Caco-2 (cell line): Measurements from ENCODE around the gene RIOX2. TPM values are rescaled to one million over a fixed set of nuclear protein-coding genes. Genes with fewer than 3 reads are reported as not detected.

Source experiments
- BruUV-seq: library from RNA; stranded (reverse); fragments of 400-500 nt; replicated peaks from 2 replicates; lab custom pipeline; 2021; lab: Mats Ljungman, UMichigan
- CTCF ChIA-PET: fragments of 300-600 bp; sonication (Branson Sonifier 250); formaldehyde crosslinking; loops from one replicate; lab custom pipeline; 2022; ENCODE audit warnings: antibody characterized with exemption; lab: Charles Lee
- POLR2A ChIA-PET: fragments of 300-600 bp; sonication (Branson Sonifier 250); formaldehyde crosslinking; loops from one replicate; lab custom pipeline; 2022; ENCODE audit warnings: antibody characterized with exemption; lab: Charles Lee
- DNase-seq, 2 experiments: peaks; one replicate each; pipeline versions ENCODE4 v3.0.0 to v3.0.0-alpha.2; 2020 to 2022
- H3K27me3 ChIP-seq: replicated peaks from 2 replicates; pipeline ENCODE4 v1.6.0; 2011; ENCODE audit warnings: low read length; ENCODE audit not compliant: control insufficient read depth, insufficient read depth
- H3K36me3 ChIP-seq: 2 replicates; pipeline ENCODE4 v1.5.1; 2011; ENCODE audit warnings: low read length; ENCODE audit not compliant: control insufficient read depth, insufficient read depth
- H3K4me1 ChIP-seq: fragments of 250-450 bp; sonication (Bioruptor Pico); 2 replicates; pipeline ENCODE4 v1.5.1; 2020; ENCODE audit warnings: mild to moderate bottlenecking
- H3K4me3 ChIP-seq: 2 replicates; pipeline ENCODE4 v1.5.1; 2011; ENCODE audit warnings: low read depth, mild to moderate bottlenecking, control low read depth, low read length
- H3K9me3 ChIP-seq: fragments of 250-450 bp; sonication (Bioruptor Pico); 2 replicates; pipeline ENCODE4 v1.5.1; 2020; ENCODE audit warnings: mild to moderate bottlenecking, moderate library complexity
- H3K27ac Mint-ChIP-seq: one replicate; pipeline ENCODE4 v1.8.0; 2022; ENCODE audit warnings: mixed read lengths; ENCODE audit not compliant: unreplicated experiment
- H3K27me3 Mint-ChIP-seq: one replicate; pipeline ENCODE4 v1.8.0; 2022; ENCODE audit warnings: mixed read lengths; ENCODE audit not compliant: insufficient read depth, unreplicated experiment
- H3K36me3 Mint-ChIP-seq: one replicate; pipeline ENCODE4 v1.8.0; 2022; ENCODE audit warnings: mild to moderate bottlenecking, mixed read lengths; ENCODE audit not compliant: insufficient read depth, unreplicated experiment
- H3K4me1 Mint-ChIP-seq: one replicate; pipeline ENCODE4 v1.8.0; 2022; ENCODE audit warnings: low read depth, mixed read lengths; ENCODE audit not compliant: unreplicated experiment
- H3K4me3 Mint-ChIP-seq: one replicate; pipeline ENCODE4 v1.8.0; 2022; ENCODE audit warnings: mild to moderate bottlenecking, moderate library complexity, mixed read lengths; ENCODE audit not compliant: unreplicated experiment
- H3K9me3 Mint-ChIP-seq: one replicate; pipeline ENCODE4 v1.8.0; 2022; ENCODE audit warnings: mixed read lengths; ENCODE audit not compliant: unreplicated experiment
- intact Hi-C: fragments of 100-400 bp; cut with micrococcal nuclease; formaldehyde crosslinking; loops from one replicate; pipeline ENCODE4 v1.10.0; 2022; ENCODE audit not compliant: unreplicated experiment
- total RNA-seq: library from RNA; stranded (reverse); gene quantifications from 2 replicates; pipeline ENCODE4 v1.2.3, GENCODE V29; 2022
- TF ChIP-seq, protein P1 (sequence below), 2 experiments: fragments of 200-600 bp in 1 of 2; IDR thresholded peaks; 1 replicate in 1 of 2; 2 replicates in 1 of 2; pipeline versions ENCODE4 v1.5.1 to v1.8.0; 2011 to 2022; ENCODE audit warnings: antibody characterized with exemption in 1 of 2, control low read depth in 1 of 2, inconsistent platforms in 1 of 2, low read depth in 1 of 2, low read length in 1 of 2, mild to moderate bottlenecking in 1 of 2, moderate library complexity in 1 of 2; ENCODE audit not compliant: insufficient read depth in 1 of 2, severe bottlenecking in 1 of 2, unreplicated experiment in 1 of 2

RIOX2 gene
- total RNA-seq, 1 experiment from 2014 or later, result 25.0 TPM

DNA sequence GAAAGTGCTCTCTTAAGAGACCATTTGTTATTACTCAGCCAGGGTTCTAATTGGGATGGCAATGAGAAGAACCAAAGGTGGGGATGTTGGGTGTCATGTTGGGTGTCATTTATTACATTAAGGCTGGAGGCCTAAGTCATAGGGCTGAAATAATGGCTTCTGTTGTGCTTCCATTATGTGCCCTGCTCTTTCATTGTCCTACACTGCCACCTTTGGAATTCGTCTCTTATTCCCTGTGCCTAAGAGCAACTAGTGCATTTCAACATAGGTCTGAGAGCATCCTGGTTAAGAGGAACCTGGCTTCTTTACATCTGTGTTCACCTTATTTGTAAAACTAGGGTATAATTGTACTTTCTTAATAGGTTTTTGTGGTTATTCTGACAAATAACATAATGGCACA, 32.2 kb downstream of the RIOX2 start:
- H3K36me3 Mint-ChIP-seq, result no peaks in the 10 kb centered on the region
- no peaks in the 10 kb centered on the region for H3K9me3 Mint-ChIP-seq
- Histone ChIP-seq H3K27me3 (no peaks in the 10 kb centered on the region), H3K4me1 (no peaks in the 10 kb centered on the region; the same call in 1 of the 2 replicates), H3K36me3 (no peaks in the 10 kb centered on the region), H3K9me3 (no peaks in the 10 kb centered on the region), H3K4me3 (no peak overlapping the region)
- DNase-seq, result peak in 1 of 2 experiments; percentile 13
- POLR2A ChIA-PET, result no interaction called here
- intact Hi-C loops, result loop anchor here (1.0 to 10.0 kb wide), 3 partner anchors 83 to 147 kb away; partner anchors contain the start of gene CRYBG3
- TF ChIP-seq, protein P1, sequence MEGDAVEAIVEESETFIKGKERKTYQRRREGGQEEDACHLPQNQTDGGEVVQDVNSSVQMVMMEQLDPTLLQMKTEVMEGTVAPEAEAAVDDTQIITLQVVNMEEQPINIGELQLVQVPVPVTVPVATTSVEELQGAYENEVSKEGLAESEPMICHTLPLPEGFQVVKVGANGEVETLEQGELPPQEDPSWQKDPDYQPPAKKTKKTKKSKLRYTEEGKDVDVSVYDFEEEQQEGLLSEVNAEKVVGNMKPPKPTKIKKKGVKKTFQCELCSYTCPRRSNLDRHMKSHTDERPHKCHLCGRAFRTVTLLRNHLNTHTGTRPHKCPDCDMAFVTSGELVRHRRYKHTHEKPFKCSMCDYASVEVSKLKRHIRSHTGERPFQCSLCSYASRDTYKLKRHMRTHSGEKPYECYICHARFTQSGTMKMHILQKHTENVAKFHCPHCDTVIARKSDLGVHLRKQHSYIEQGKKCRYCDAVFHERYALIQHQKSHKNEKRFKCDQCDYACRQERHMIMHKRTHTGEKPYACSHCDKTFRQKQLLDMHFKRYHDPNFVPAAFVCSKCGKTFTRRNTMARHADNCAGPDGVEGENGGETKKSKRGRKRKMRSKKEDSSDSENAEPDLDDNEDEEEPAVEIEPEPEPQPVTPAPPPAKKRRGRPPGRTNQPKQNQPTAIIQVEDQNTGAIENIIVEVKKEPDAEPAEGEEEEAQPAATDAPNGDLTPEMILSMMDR (IDR thresholded peaks at IDR 0.05; ENCODE audit: insufficient read depth in 1 of 2, low read depth in 1 of 2, low read length in 1 of 2, severe bottlenecking in 1 of 2, unreplicated experiment in 1 of 2), result no peak
- CTCF ChIA-PET, result no interaction called here
- H3K27me3 Mint-ChIP-seq, result no peaks in the 10 kb centered on the region
- BruUV-seq, result no TSS peak
- no peak overlapping the region for H3K27ac Mint-ChIP-seq
- no peaks in the 10 kb centered on the region for H3K4me1 Mint-ChIP-seq
- H3K4me3 Mint-ChIP-seq, result no peak overlapping the region

DNA sequence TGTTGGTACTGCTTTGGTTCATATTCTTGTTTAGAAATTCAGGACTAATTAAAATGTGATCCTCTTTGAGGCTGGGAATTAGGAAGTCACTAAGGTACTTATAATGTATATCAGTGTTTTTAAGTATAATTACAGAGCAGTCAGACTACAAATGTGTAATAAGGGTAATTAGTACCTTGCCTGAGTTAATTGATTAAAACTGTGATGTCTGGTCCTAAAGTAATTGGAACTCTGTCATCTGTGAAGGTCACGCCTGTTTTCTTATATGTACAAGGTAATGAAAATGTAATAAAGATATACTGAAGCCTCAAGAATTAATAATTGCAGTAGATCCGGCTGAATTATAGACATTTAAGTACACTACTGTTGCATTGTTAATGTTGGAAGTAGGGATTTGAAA, 32.8 kb downstream of the RIOX2 start:
- Histone ChIP-seq H3K27me3 (no peaks in the 10 kb centered on the region), H3K9me3 (no peaks in the 10 kb centered on the region), H3K4me1 (no peaks in the 10 kb centered on the region; the same call in 1 of the 2 replicates), H3K4me3 (no peak overlapping the region), H3K36me3 (no peaks in the 10 kb centered on the region)
- TF ChIP-seq, protein P1 (IDR thresholded peaks at IDR 0.05; ENCODE audit: insufficient read depth in 1 of 2, low read depth in 1 of 2, low read length in 1 of 2, severe bottlenecking in 1 of 2, unreplicated experiment in 1 of 2), result no peak
- intact Hi-C loops, result no loop called here
- no peaks in the 10 kb centered on the region for H3K9me3 Mint-ChIP-seq
- H3K4me1 Mint-ChIP-seq, result no peaks in the 10 kb centered on the region
- no TSS peak for BruUV-seq
- no peaks in the 10 kb centered on the region for H3K36me3 Mint-ChIP-seq
- H3K27me3 Mint-ChIP-seq, result no peaks in the 10 kb centered on the region
- no peak for DNase-seq
- CTCF ChIA-PET, result no interaction called here
- H3K27ac Mint-ChIP-seq, result no peak overlapping the region
- H3K4me3 Mint-ChIP-seq, result no peak overlapping the region
- POLR2A ChIA-PET, result no interaction called here

DNA sequence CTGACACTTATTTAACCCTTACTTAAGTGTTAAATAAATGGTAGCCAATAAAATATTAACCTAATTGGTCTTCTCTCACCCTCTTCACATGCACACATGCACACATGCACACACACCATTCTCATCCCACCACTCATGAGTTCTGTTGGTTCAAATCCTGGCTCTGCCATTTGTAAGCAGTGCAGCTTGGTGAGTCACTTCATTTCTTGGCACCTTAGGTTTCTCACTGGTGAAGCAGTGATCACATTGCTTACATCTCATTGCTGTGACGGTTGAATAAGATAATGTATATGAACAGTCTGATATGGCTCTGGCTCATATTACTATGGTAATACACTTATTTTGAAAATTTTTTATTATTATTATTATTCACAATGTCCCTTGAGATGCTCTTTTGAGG, 33.8 kb downstream of the RIOX2 start:
- H3K27ac Mint-ChIP-seq, result no peak overlapping the region

More for the DNA sequence above, 33.8 kb downstream of the RIOX2 start:
- Mint-ChIP-seq H3K36me3 (no peaks in the 10 kb centered on the region), H3K9me3 (no peaks in the 10 kb centered on the region), H3K4me1 (no peaks in the 10 kb centered on the region), H3K27me3 (no peaks in the 10 kb centered on the region), H3K4me3 (no peak overlapping the region)
- ChIA-PET POLR2A (no interaction called here), CTCF (no interaction called here)
- intact Hi-C loops, result no loop called here
- DNase-seq, result no peak
- H3K36me3 ChIP-seq, result no peaks in the 10 kb centered on the region
- H3K9me3 ChIP-seq, result no peaks in the 10 kb centered on the region
- no peak overlapping the region for H3K4me3 ChIP-seq
- H3K4me1 ChIP-seq, result no peaks in the 10 kb centered on the region; the same call in 1 of the 2 replicates
- no TSS peak for BruUV-seq
- H3K27me3 ChIP-seq, result no peaks in the 10 kb centered on the region
- TF ChIP-seq, protein P1 (IDR thresholded peaks at IDR 0.05; ENCODE audit: insufficient read depth in 1 of 2, low read depth in 1 of 2, low read length in 1 of 2, severe bottlenecking in 1 of 2, unreplicated experiment in 1 of 2), result no peak
